ENCODE data around the gene TPGS2. TPM values are rescaled to one million over a fixed set of nuclear protein-coding genes. Genes with fewer than 3 reads are reported as not detected.
A peak's percentile ranks its signal among the peaks of the same experiment; 100 is the strongest.

Gene TPGS2
- polyA plus RNA-seq, 1 experiment = 302 TPM

GRCh38 chr18:36759167-36759776 lies 69.5 kb downstream of the TPGS2 start:
- POLR2A ChIA-PET = no interaction called here
- no peak for DNase-seq (ENCODE audit: low read depth, low spot score)
- Histone ChIP-seq H3K9me3 (ENCODE audit: control insufficient read depth, insufficient read depth, low read length) (no peaks in the 10 kb centered on the region; the same call in none of the 2 replicates), H3K27me3 (ENCODE audit: control insufficient read depth, insufficient read depth, low read length) (no peaks in the 10 kb centered on the region), H3K4me3 (ENCODE audit: low read depth, low read length) (no peak overlapping the region), H3K27ac (ENCODE audit: low read depth, low read length) (no peak overlapping the region)
- CTCF ChIA-PET = interaction anchor here (5.4 kb wide), 1 partner anchor 71 kb away, joined by 62 read pairs; no protein-coding TSS in a partner anchor
- no peak for TF ChIP-seq CTCF (IDR thresholded peaks at IDR 0.05; ENCODE audit: low read depth, low read length)

GRCh38 chr18:36758623-36759022 lies 70.2 kb downstream of the TPGS2 start:
- H3K27me3 ChIP-seq (ENCODE audit: control insufficient read depth, insufficient read depth, low read length) = no peaks in the 10 kb centered on the region
- no peak overlapping the region for H3K27ac ChIP-seq (ENCODE audit: low read depth, low read length)
- CTCF ChIA-PET = interaction anchor here (5.4 kb wide), 1 partner anchor 71 kb away, joined by 62 read pairs; no protein-coding TSS in a partner anchor
- H3K9me3 ChIP-seq (ENCODE audit: control insufficient read depth, insufficient read depth, low read length) = no peaks in the 10 kb centered on the region; the same call in 1 of the 2 replicates
- DNase-seq (ENCODE audit: low read depth, low spot score) = no peak
- POLR2A ChIA-PET = no interaction called here
- no peak overlapping the region for H3K4me3 ChIP-seq (ENCODE audit: low read depth, low read length)
- TF ChIP-seq CTCF (IDR thresholded peaks at IDR 0.05; ENCODE audit: low read depth, low read length) = no peak

GRCh38 chr18:36757991-36758390 lies 70.8 kb downstream of the TPGS2 start:
- CTCF ChIA-PET = interaction anchor here (0.7 to 5.4 kb wide), 8 partner anchors 9 to 665 kb away, joined by 3 to 62 read pairs (median 4); no protein-coding TSS in a partner anchor
- DNase-seq (ENCODE audit: low read depth, low spot score) = no peak
- Histone ChIP-seq H3K9me3 (ENCODE audit: control insufficient read depth, insufficient read depth, low read length) (no peaks in the 10 kb centered on the region; the same call in 1 of the 2 replicates), H3K27ac (ENCODE audit: low read depth, low read length) (no peak overlapping the region), H3K27me3 (ENCODE audit: control insufficient read depth, insufficient read depth, low read length) (no peaks in the 10 kb centered on the region), H3K4me3 (ENCODE audit: low read depth, low read length) (no peak overlapping the region)
- POLR2A ChIA-PET = no interaction called here
- TF ChIP-seq CTCF (IDR thresholded peaks at IDR 0.05; ENCODE audit: low read depth, low read length) = no peak

GRCh38 chr18:36757081-36757480 lies 71.7 kb downstream of the TPGS2 start:
- TF ChIP-seq CTCF (IDR thresholded peaks at IDR 0.05; ENCODE audit: low read depth, low read length) = peak; percentile 75
- Histone ChIP-seq H3K27me3 (ENCODE audit: control insufficient read depth, insufficient read depth, low read length) (no peaks in the 10 kb centered on the region), H3K4me3 (ENCODE audit: low read depth, low read length) (no peak overlapping the region), H3K27ac (ENCODE audit: low read depth, low read length) (no peak overlapping the region), H3K9me3 (ENCODE audit: control insufficient read depth, insufficient read depth, low read length) (no peaks in the 10 kb centered on the region; the same call in 1 of the 2 replicates)
- POLR2A ChIA-PET = no interaction called here
- peak; percentile 44 for DNase-seq (ENCODE audit: low read depth, low spot score)
- CTCF ChIA-PET = interaction anchor here (0.5 to 5.4 kb wide), 19 partner anchors 9 to 739 kb away, joined by 3 to 62 read pairs (median 4); no protein-coding TSS in a partner anchor

- POLR2A ChIA-PET = no interaction called here
- H3K27ac ChIP-seq (ENCODE audit: low read depth, low read length) = no peak overlapping the region
- H3K9me3 ChIP-seq (ENCODE audit: control insufficient read depth, insufficient read depth, low read length) = no peaks in the 10 kb centered on the region; the same call in 1 of the 2 replicates
- TF ChIP-seq CTCF (IDR thresholded peaks at IDR 0.05; ENCODE audit: low read depth, low read length) = no peak
- no peak for DNase-seq (ENCODE audit: low read depth, low spot score)
- CTCF ChIA-PET = interaction anchor here (0.6 to 5.4 kb wide), 5 partner anchors 12 to 1086 kb away, joined by 3 to 62 read pairs (median 5); no protein-coding TSS in a partner anchor
- no peaks in the 10 kb centered on the region for H3K27me3 ChIP-seq (ENCODE audit: control insufficient read depth, insufficient read depth, low read length)
- no peak overlapping the region for H3K4me3 ChIP-seq (ENCODE audit: low read depth, low read length)
Observed at GRCh38 chr18:36756242-36756641, 72.6 kb downstream of the TPGS2 start.
